Measurements from ENCODE around the gene PCLO. TPM values are rescaled to one million over a fixed set of nuclear protein-coding genes. Genes with fewer than 3 reads are reported as not detected.

The PCLO gene
- total RNA-seq, 2 donors from 2014 or later = 3.2 to 4.2 TPM

GRCh38 chr7:83210479-83210878 lies 47.8 kb upstream of the PCLO start:
- H3K4me1 ChIP-seq (ENCODE audit: control insufficient read depth, insufficient read depth, low read length) = no peaks in the 10 kb centered on the region
- DNase-seq = no peak
- no peak overlapping the region for H3K4me3 Mint-ChIP-seq
- no peak for TF ChIP-seq CTCF (conservative IDR thresholded peaks at IDR 0.05)
- no peaks in the 10 kb centered on the region for H3K36me3 ChIP-seq (ENCODE audit: control insufficient read depth, insufficient read depth, low read length)
- no peaks in the 10 kb centered on the region for H3K9me3 ChIP-seq (ENCODE audit: control insufficient read depth, low read length)
- no peaks in the 10 kb centered on the region for H3K27me3 Mint-ChIP-seq (ENCODE audit: insufficient read depth)
- no peak overlapping the region for H3K27ac Mint-ChIP-seq
- H3K9me3 Mint-ChIP-seq = no peaks in the 10 kb centered on the region
- no peaks in the 10 kb centered on the region for H3K4me1 Mint-ChIP-seq
- no peaks in the 10 kb centered on the region for H3K27me3 ChIP-seq (ENCODE audit: control insufficient read depth, insufficient read depth, low read length, poor library complexity, severe bottlenecking)
- H3K27ac ChIP-seq (ENCODE audit: low read depth, low read length) = no peak overlapping the region
- H3K9ac ChIP-seq (ENCODE audit: extremely low read depth, low read length, poor library complexity, severe bottlenecking) = no peak overlapping the region
- no peak overlapping the region for H3K4me3 ChIP-seq (ENCODE audit: low read length)
- no peaks in the 10 kb centered on the region for H3K36me3 Mint-ChIP-seq (ENCODE audit: low read depth)
- 79 to 84% methylated on average over 2 to 3 of the region's 3 CpGs for WGBS, 2 experiments (ENCODE audit: insufficient coverage in 1 of 2, insufficient read length in 1 of 2)

GRCh38 chr7:83204715-83205114 lies 42.0 kb upstream of the PCLO start:
- H3K27ac Mint-ChIP-seq = no peak overlapping the region
- H3K36me3 ChIP-seq (ENCODE audit: control insufficient read depth, insufficient read depth, low read length) = no peaks in the 10 kb centered on the region
- TF ChIP-seq CTCF (conservative IDR thresholded peaks at IDR 0.05) = no peak
- no peak overlapping the region for H3K4me3 Mint-ChIP-seq
- DNase-seq = no peak
- no peak overlapping the region for H3K4me3 ChIP-seq (ENCODE audit: low read length)
- no peaks in the 10 kb centered on the region for H3K9me3 Mint-ChIP-seq
- H3K27me3 Mint-ChIP-seq (ENCODE audit: insufficient read depth) = no peaks in the 10 kb centered on the region
- H3K27me3 ChIP-seq (ENCODE audit: control insufficient read depth, insufficient read depth, low read length, poor library complexity, severe bottlenecking) = no peaks in the 10 kb centered on the region
- H3K4me1 ChIP-seq (ENCODE audit: control insufficient read depth, insufficient read depth, low read length) = no peaks in the 10 kb centered on the region
- H3K9me3 ChIP-seq (ENCODE audit: control insufficient read depth, low read length) = no peaks in the 10 kb centered on the region
- H3K36me3 Mint-ChIP-seq (ENCODE audit: low read depth) = no peaks in the 10 kb centered on the region
- H3K27ac ChIP-seq (ENCODE audit: low read depth, low read length) = no peak overlapping the region
- 87% methylated on average over 2 of the region's 2 CpGs; no CpG with 5 or more reads in 1 of the 2 experiments for WGBS, 2 experiments (ENCODE audit: insufficient coverage in 1 of 2, insufficient read length in 1 of 2)
- no peak overlapping the region for H3K9ac ChIP-seq (ENCODE audit: extremely low read depth, low read length, poor library complexity, severe bottlenecking)
- peaks cover 4% of the 10 kb centered on the region for H3K4me1 Mint-ChIP-seq

GRCh38 chr7:83201355-83201754 lies 38.7 kb upstream of the PCLO start:
- peak; percentile 49 for TF ChIP-seq CTCF (conservative IDR thresholded peaks at IDR 0.05)
- Histone ChIP-seq H3K4me1 (ENCODE audit: control insufficient read depth, insufficient read depth, low read length) (no peaks in the 10 kb centered on the region), H3K27me3 (ENCODE audit: control insufficient read depth, insufficient read depth, low read length, poor library complexity, severe bottlenecking) (no peaks in the 10 kb centered on the region), H3K36me3 (ENCODE audit: control insufficient read depth, insufficient read depth, low read length) (no peaks in the 10 kb centered on the region), H3K27ac (ENCODE audit: low read depth, low read length) (no peak overlapping the region), H3K9me3 (ENCODE audit: control insufficient read depth, low read length) (no peaks in the 10 kb centered on the region), H3K9ac (ENCODE audit: extremely low read depth, low read length, poor library complexity, severe bottlenecking) (no peak overlapping the region), H3K4me3 (ENCODE audit: low read length) (no peak overlapping the region)
- 92% methylated on average over 1 of the region's 1 CpG; no CpG with 5 or more reads in 1 of the 2 experiments for WGBS, 2 experiments (ENCODE audit: insufficient coverage in 1 of 2, insufficient read length in 1 of 2)
- Mint-ChIP-seq H3K36me3 (ENCODE audit: low read depth) (no peaks in the 10 kb centered on the region), H3K9me3 (no peaks in the 10 kb centered on the region), H3K4me3 (no peak overlapping the region), H3K27me3 (ENCODE audit: insufficient read depth) (no peaks in the 10 kb centered on the region), H3K4me1 (peaks cover 4% of the 10 kb centered on the region), H3K27ac (no peak overlapping the region)
- DNase-seq = peak; percentile 50
